H1 (cell line): ENCODE results near the gene BRMS1. TPM values are rescaled to one million over a fixed set of nuclear protein-coding genes. Genes with fewer than 3 reads are reported as not detected.

ENCODE experiments used
- BACH1 ChIP-seq: IDR thresholded peaks from 2 replicates; pipeline ENCODE4 v1.6.1; 2012; ENCODE audit warnings: low read length, improper control_type of control experiment
- CTCF ChIP-seq, 3 experiments: IDR thresholded peaks; 1 replicate in 2 of 3; 2 replicates in 1 of 3; pipeline versions ENCODE4 v1.5.1 to v1.6.1; 2011; ENCODE audit warnings: low read length in 3 of 3, mild to moderate bottlenecking in 3 of 3, inconsistent platforms in 2 of 3, low read depth in 1 of 3, moderate library complexity in 1 of 3; ENCODE audit not compliant: insufficient read depth in 1 of 3; ENCODE audit errors: control extremely low read depth in 1 of 3
- GABPA ChIP-seq: IDR thresholded peaks from 2 replicates; pipeline ENCODE4 v1.6.1; 2011; ENCODE audit warnings: mild to moderate bottlenecking, low read length, moderate library complexity, borderline replicate concordance; ENCODE audit not compliant: insufficient read depth
- RAD21 ChIP-seq, 2 experiments: IDR thresholded peaks in 1 of 2; conservative IDR thresholded peaks in 1 of 2; 2 replicates each; pipeline ENCODE4 v1.6.1; 2011; ENCODE audit warnings: low read depth in 2 of 2, low read length in 2 of 2, improper control_type of control experiment in 1 of 2, inconsistent platforms in 1 of 2, mild to moderate bottlenecking in 1 of 2, moderate library complexity in 1 of 2
- SIX5 ChIP-seq: IDR thresholded peaks from 2 replicates; pipeline ENCODE4 v1.6.1; 2011; ENCODE audit warnings: mild to moderate bottlenecking, low read depth, low read length
- USF2 ChIP-seq: IDR thresholded peaks from 2 replicates; pipeline ENCODE4 v1.6.1; 2011; ENCODE audit warnings: low read length, improper control_type of control experiment
- polyA plus RNA-seq, 7 experiments: library from polyadenylated mRNA; depleted of rRNA in 3 of 7; stranded (reverse) in 5 of 7; unstranded in 2 of 7; fragments of >200 nt in 5 of 7; fragments of 200-250 nt in 2 of 7; gene quantifications; 1 replicate in 5 of 7; 2 replicates in 1 of 7; 4 replicates in 1 of 7; pipeline versions ENCODE4 v1.2.1 to v1.2.3, GENCODE V29; 2011 to 2013; ENCODE audit warnings: missing spikeins in 2 of 7, mixed read lengths in 2 of 7
- total RNA-seq: library from RNA; stranded (reverse); fragmentation: NEBNext Ultra II Directional; extraction: Animal tissue kit (Norgen Biotek cat#: 25700); gene quantifications from 2 replicates; pipeline ENCODE4 v1.2.1, GENCODE V29; 2021

Gene BRMS1
- total and polyA plus RNA-seq, 2 of the 8 experiments (the other 6 are each of a cell fraction or from before 2014, with no cell fraction given): 39.2 to 46.1 TPM

- TF ChIP-seq CTCF (IDR thresholded peaks at IDR 0.05; ENCODE audit: control extremely low read depth in 1 of 3, insufficient read depth in 1 of 3, low read depth in 1 of 3, low read length in 3 of 3) (no peak), BACH1 (no peak), GABPA (no peak), SIX5 (no peak), USF2 (no peak), RAD21 (IDR thresholded peaks at IDR 0.05 in 1 of 2, conservative IDR thresholded peaks at IDR 0.05 in 1 of 2; ENCODE audit: low read depth in 2 of 2, low read length in 2 of 2) (no peak)
Observed at GRCh38 chr11:66287889-66288670, 56.8 kb downstream of the BRMS1 start (continued).
